Activated T-helper 2 cell treated with anti-CD3 and anti-CD28 coated beads, Interferon-gamma antibody, Interleukin-2, Interleukin-4, amounts not matched to agents 10 μg/mL and 5 μg/mL and 100 μg/mL, durations not matched to agents 14 hours and 24 hours and 36 hours (primary cell): ENCODE results near the gene NAA11. TPM values are rescaled to one million over a fixed set of nuclear protein-coding genes. Genes with fewer than 3 reads are reported as not detected.

ENCODE experiments used
- DNase-seq: peaks from one replicate; pipeline ENCODE4 v3.0.0; 2021; ENCODE audit warnings: low spot score
- H3K27ac Mint-ChIP-seq: one replicate; pipeline ENCODE4 v1.8.0; 2021; ENCODE audit warnings: mixed read lengths
- H3K27me3 Mint-ChIP-seq: one replicate; pipeline ENCODE4 v1.8.0; 2021; ENCODE audit warnings: low read depth, mixed read lengths
- H3K36me3 Mint-ChIP-seq: one replicate; pipeline ENCODE4 v1.8.0; 2021; ENCODE audit warnings: low read depth, mixed read lengths
- H3K4me1 Mint-ChIP-seq: one replicate; pipeline ENCODE4 v1.8.0; 2021; ENCODE audit warnings: low read depth, mixed read lengths
- H3K4me3 Mint-ChIP-seq: one replicate; pipeline ENCODE4 v1.8.0; 2021; ENCODE audit warnings: low read depth, mild to moderate bottlenecking, moderate library complexity, mixed read lengths
- H3K9me3 Mint-ChIP-seq: one replicate; pipeline ENCODE4 v1.8.0; 2021; ENCODE audit warnings: mixed read lengths
- intact Hi-C: fragments of 100-400 bp; cut with micrococcal nuclease; formaldehyde crosslinking; loops from one replicate; pipeline ENCODE4 v1.15.1; 2023
- total RNA-seq: library from RNA; stranded (reverse); gene quantifications from 2 replicates; pipeline ENCODE4 v1.2.3, GENCODE V29; 2022

The NAA11 gene
- total RNA-seq, 1 donor from 2014 or later, result not detected

- Mint-ChIP-seq H3K36me3 (no peaks in the 10 kb centered on the region), H3K9me3 (no peaks in the 10 kb centered on the region), H3K4me3 (no peak overlapping the region), H3K27ac (no peak overlapping the region), H3K4me1 (peaks cover 2% of the 10 kb centered on the region), H3K27me3 (no peaks in the 10 kb centered on the region)
- DNase-seq, result no peak
- intact Hi-C loops, result no loop called here
Measured at GRCh38 chr4:79334783-79335182, 8.9 kb upstream of the NAA11 start.

- H3K36me3 Mint-ChIP-seq, result no peaks in the 10 kb centered on the region
- H3K27ac Mint-ChIP-seq, result no peak overlapping the region
- no peaks in the 10 kb centered on the region for H3K27me3 Mint-ChIP-seq
- H3K4me1 Mint-ChIP-seq, result peaks cover 2% of the 10 kb centered on the region
- no peak overlapping the region for H3K4me3 Mint-ChIP-seq
- intact Hi-C loops, result no loop called here
- DNase-seq, result no peak
- no peaks in the 10 kb centered on the region for H3K9me3 Mint-ChIP-seq
Measured at GRCh38 chr4:79334341-79334740, 8.5 kb upstream of the NAA11 start.

DNA sequence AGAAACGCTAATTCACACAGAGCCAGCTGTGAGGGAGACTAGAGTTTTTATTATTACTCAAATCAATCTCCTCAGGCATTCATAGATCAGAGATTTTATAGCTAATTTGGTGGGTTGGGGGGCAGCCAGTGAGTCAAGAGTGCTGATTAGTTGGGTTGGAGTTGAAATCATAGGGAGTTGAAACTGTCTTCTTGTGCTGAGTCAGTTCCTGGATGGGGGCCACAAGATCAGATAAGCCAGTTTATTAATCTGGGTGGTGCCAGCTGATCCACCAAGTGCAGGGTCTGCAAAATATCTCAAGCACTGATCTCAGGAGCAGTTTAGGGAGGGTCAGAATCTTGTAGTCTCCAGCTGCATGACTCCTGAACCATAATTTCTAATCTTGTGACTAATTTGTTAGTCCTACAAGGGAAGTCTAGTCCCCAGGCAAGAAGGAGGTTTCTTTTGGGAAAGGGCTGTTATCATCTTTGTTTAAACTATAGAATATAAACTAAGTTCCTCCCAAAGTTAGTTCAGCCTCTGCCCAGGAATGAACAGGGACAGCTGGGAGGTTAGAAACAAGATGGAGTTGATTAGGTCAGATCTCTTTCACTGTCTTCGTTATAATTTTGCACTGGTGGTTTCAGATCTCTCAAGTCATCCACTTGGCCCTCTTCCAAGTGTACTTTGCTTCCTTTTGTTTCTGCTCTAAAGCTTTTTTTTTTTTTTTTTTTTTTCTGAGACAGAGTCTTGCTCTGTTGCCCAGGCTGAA, 5.4 kb upstream of the NAA11 start:
- DNase-seq, result no peak
- intact Hi-C loops, result no loop called here
- no peaks in the 10 kb centered on the region for H3K9me3 Mint-ChIP-seq
- H3K4me1 Mint-ChIP-seq, result peaks cover 2% of the 10 kb centered on the region
- no peaks in the 10 kb centered on the region for H3K27me3 Mint-ChIP-seq
- no peak overlapping the region for H3K4me3 Mint-ChIP-seq
- H3K36me3 Mint-ChIP-seq, result no peaks in the 10 kb centered on the region
- H3K27ac Mint-ChIP-seq, result no peak overlapping the region

DNA sequence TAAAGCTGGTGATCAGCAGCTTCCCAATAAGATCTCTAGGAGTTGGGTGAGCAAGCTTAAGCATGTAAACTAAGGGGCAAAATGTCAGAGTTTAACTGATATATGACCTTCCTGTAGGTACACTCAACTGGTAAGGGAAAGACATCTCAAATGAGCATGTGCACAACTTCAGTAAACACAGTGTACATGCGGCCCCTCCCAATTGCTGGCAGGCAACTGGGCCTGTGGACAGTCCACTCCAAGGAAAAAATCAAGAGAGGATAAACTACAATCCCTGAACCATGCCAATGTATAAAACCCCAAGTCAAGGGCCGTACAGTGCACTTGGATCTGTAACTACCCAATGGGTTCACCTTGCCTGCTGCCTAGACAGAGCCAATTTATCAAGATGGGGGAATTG, 4.9 kb upstream of the NAA11 start:
- Mint-ChIP-seq H3K4me1 (peaks cover 2% of the 10 kb centered on the region), H3K27me3 (no peaks in the 10 kb centered on the region), H3K27ac (no peak overlapping the region), H3K4me3 (no peak overlapping the region), H3K36me3 (no peaks in the 10 kb centered on the region), H3K9me3 (no peaks in the 10 kb centered on the region)
- DNase-seq, result no peak
- intact Hi-C loops, result no loop called here

- no peaks in the 10 kb centered on the region for H3K9me3 Mint-ChIP-seq
- H3K27ac Mint-ChIP-seq, result no peak overlapping the region
- H3K4me1 Mint-ChIP-seq, result no peaks in the 10 kb centered on the region
- H3K4me3 Mint-ChIP-seq, result no peak overlapping the region
- H3K27me3 Mint-ChIP-seq, result no peaks in the 10 kb centered on the region
- H3K36me3 Mint-ChIP-seq, result no peaks in the 10 kb centered on the region
- no peak for DNase-seq
- intact Hi-C loops, result no loop called here
Measured at GRCh38 chr4:79325436-79325835, 425 bp downstream of the NAA11 start.

GRCh38 chr4:79319975-79320374, 5.9 kb downstream of the NAA11 start:
- intact Hi-C loops, result no loop called here
- no peak for DNase-seq
- Mint-ChIP-seq H3K27me3 (no peaks in the 10 kb centered on the region), H3K36me3 (no peaks in the 10 kb centered on the region), H3K27ac (no peak overlapping the region), H3K4me1 (no peaks in the 10 kb centered on the region), H3K4me3 (no peak overlapping the region), H3K9me3 (no peaks in the 10 kb centered on the region)

DNA sequence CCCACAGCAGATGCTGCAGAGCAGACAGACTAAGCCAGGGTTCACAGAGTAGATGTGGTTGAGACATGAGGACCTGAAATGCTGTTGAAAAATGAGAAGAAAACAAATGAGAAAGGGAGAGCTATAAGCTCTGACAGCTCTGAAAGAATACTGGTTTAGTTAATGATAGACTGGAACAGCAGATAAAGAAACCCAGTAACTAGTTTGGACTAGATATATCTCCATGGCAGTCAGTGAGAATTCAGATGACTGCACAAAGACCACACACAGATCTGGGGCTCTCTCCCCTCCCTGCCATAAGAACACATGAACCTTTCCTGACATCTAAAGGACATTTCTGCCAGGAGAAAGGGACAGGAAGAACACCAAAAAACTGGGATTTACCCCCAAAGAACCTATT, 8.2 kb downstream of the NAA11 start:
- Mint-ChIP-seq H3K27me3 (no peaks in the 10 kb centered on the region), H3K27ac (no peak overlapping the region), H3K4me1 (no peaks in the 10 kb centered on the region), H3K4me3 (no peak overlapping the region), H3K36me3 (no peaks in the 10 kb centered on the region), H3K9me3 (no peaks in the 10 kb centered on the region)
- no peak for DNase-seq
- intact Hi-C loops, result no loop called here

DNA sequence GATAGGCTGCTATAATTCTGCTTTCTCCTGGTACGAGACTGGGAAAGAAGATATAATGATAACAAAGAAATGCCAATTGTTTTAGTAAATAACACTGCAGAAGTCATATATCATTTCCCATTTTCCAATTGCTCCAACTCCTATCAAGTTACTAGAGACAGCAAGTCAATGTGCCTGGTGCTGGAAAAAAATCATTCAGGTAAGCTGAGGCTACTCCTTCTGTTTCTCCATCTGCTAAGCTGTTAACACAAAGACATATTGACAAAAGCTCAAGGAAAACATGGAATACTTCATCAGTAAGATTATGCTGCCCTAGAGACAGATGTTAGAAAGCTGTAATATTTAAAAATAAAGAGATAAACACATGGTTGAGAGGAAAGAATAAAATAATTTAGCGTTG, 10.0 kb downstream of the NAA11 start:
- H3K9me3 Mint-ChIP-seq, result no peaks in the 10 kb centered on the region
- no peaks in the 10 kb centered on the region for H3K4me1 Mint-ChIP-seq
- intact Hi-C loops, result no loop called here
- no peak for DNase-seq
- H3K27me3 Mint-ChIP-seq, result no peaks in the 10 kb centered on the region
- H3K27ac Mint-ChIP-seq, result no peak overlapping the region
- H3K4me3 Mint-ChIP-seq, result no peak overlapping the region
- H3K36me3 Mint-ChIP-seq, result no peaks in the 10 kb centered on the region

- intact Hi-C loops, result no loop called here
Measured at GRCh38 chr4:79311279-79311678, 14.6 kb downstream of the NAA11 start.

GRCh38 chr4:79308971-79309370, 16.9 kb downstream of the NAA11 start:
- Mint-ChIP-seq H3K27ac (no peak overlapping the region), H3K27me3 (no peaks in the 10 kb centered on the region), H3K36me3 (no peaks in the 10 kb centered on the region), H3K4me3 (no peak overlapping the region), H3K4me1 (no peaks in the 10 kb centered on the region), H3K9me3 (no peaks in the 10 kb centered on the region)
- intact Hi-C loops, result no loop called here
- DNase-seq, result no peak

More at GRCh38 chr4:79311279-79311678, 14.6 kb downstream of the NAA11 start:
- H3K27ac Mint-ChIP-seq, result no peak overlapping the region
- no peak overlapping the region for H3K4me3 Mint-ChIP-seq
- H3K9me3 Mint-ChIP-seq, result no peaks in the 10 kb centered on the region
- no peak for DNase-seq
- H3K27me3 Mint-ChIP-seq, result no peaks in the 10 kb centered on the region
- no peaks in the 10 kb centered on the region for H3K36me3 Mint-ChIP-seq
- no peaks in the 10 kb centered on the region for H3K4me1 Mint-ChIP-seq

DNA sequence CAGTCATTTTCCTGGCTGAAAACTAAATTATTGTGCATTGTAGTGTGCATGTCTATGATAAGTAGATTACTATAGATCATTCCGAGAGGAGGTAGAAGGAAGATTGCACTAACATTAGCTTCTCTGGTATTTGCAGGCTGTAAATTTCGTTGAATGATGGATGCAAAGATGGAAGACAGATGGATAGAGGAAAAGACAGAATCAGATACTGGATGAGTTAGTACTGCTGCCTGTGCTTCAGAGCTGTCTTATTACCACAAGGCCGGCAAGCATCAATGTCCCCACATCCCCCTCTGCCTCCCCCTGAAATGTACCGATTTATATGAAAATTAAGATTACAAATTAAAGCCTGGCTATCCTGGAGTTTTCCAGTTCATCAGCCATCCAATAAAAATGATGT, 17.7 kb downstream of the NAA11 start:
- no peak for DNase-seq

DNA sequence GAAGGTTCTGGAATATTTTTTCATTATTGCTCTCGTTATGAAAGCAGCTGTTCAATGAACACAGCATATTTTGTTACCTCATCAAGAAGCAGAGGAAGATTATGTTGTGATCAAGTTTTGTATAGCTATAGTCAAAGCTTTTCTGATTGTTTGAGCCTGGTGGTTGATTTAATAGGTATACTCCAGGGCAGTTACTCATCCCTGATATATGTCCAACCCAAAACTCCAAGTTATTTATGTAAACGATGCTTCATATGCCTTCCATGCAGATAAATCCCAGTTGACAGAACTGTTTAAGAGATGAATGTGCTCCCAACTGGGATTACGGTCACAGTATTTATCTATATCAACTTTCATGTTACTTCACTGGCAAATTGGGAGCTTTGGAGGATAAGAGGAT, 19.1 kb downstream of the NAA11 start:
- Mint-ChIP-seq H3K36me3 (no peaks in the 10 kb centered on the region), H3K4me1 (no peaks in the 10 kb centered on the region), H3K4me3 (no peak overlapping the region), H3K9me3 (no peaks in the 10 kb centered on the region), H3K27me3 (no peaks in the 10 kb centered on the region), H3K27ac (no peak overlapping the region)
- DNase-seq, result no peak
- intact Hi-C loops, result no loop called here

More for the DNA sequence above, 17.7 kb downstream of the NAA11 start:
- Mint-ChIP-seq H3K4me1 (no peaks in the 10 kb centered on the region), H3K27ac (no peak overlapping the region), H3K36me3 (no peaks in the 10 kb centered on the region), H3K4me3 (no peak overlapping the region), H3K27me3 (no peaks in the 10 kb centered on the region), H3K9me3 (no peaks in the 10 kb centered on the region)
- intact Hi-C loops, result no loop called here

GRCh38 chr4:79300280-79300679, 25.6 kb downstream of the NAA11 start:
- no peak for DNase-seq
- no peak overlapping the region for H3K4me3 Mint-ChIP-seq
- no peaks in the 10 kb centered on the region for H3K9me3 Mint-ChIP-seq
- no peaks in the 10 kb centered on the region for H3K36me3 Mint-ChIP-seq
- no peaks in the 10 kb centered on the region for H3K4me1 Mint-ChIP-seq
- intact Hi-C loops, result no loop called here
- H3K27me3 Mint-ChIP-seq, result no peaks in the 10 kb centered on the region
- no peak overlapping the region for H3K27ac Mint-ChIP-seq

GRCh38 chr4:79298484-79298883, 27.4 kb downstream of the NAA11 start:
- H3K4me1 Mint-ChIP-seq, result no peaks in the 10 kb centered on the region
- no peak overlapping the region for H3K27ac Mint-ChIP-seq
- no peaks in the 10 kb centered on the region for H3K36me3 Mint-ChIP-seq
- intact Hi-C loops, result no loop called here
- DNase-seq, result no peak
- no peak overlapping the region for H3K4me3 Mint-ChIP-seq
- H3K27me3 Mint-ChIP-seq, result no peaks in the 10 kb centered on the region
- no peaks in the 10 kb centered on the region for H3K9me3 Mint-ChIP-seq
